Naive thymus-derived CD4-positive, alpha-beta T cell (primary cell): Measurements from ENCODE around the gene TAAR2. TPM values are rescaled to one million over a fixed set of nuclear protein-coding genes. Genes with fewer than 3 reads are reported as not detected.
A peak's percentile ranks its signal among the peaks of the same experiment; 100 is the strongest.

Source experiments
- ATAC-seq: fragments of 150-1000 bp; cut with Tn5 transposase; 2 replicates; pipeline ENCODE4 v1.10.0; 2021; ENCODE audit warnings: mild to moderate bottlenecking, moderate library complexity
- CTCF ChIA-PET: fragments of 350-600 bp; sonication (Branson Sonifier 250); formaldehyde crosslinking; loops from one replicate; lab custom pipeline; 2021; ENCODE audit warnings: antibody characterized with exemption; lab: Charles Lee
- POLR2A ChIA-PET: fragments of 350-600 bp; sonication (Branson Sonifier 250); formaldehyde crosslinking; loops from one replicate; lab custom pipeline; 2021; ENCODE audit warnings: antibody characterized with exemption, inconsistent platforms; lab: Charles Lee
- DNase-seq, 9 donors: peaks; one replicate each; pipeline versions ENCODE4 v3.0.0 to v3.0.0-alpha.2; 2020 to 2022; ENCODE audit warnings: mixed read lengths in 1 of 9
- H3K27ac ChIP-seq: one replicate; pipeline ENCODE4 v1.7.0; 2013; ENCODE audit warnings: mild to moderate bottlenecking, low read depth, low read length, moderate library complexity
- H3K27me3 ChIP-seq, 2 donors: one replicate each; pipeline ENCODE4 v1.7.0; 2013; ENCODE audit warnings: low read length in 2 of 2, mild to moderate bottlenecking in 2 of 2, moderate library complexity in 2 of 2; ENCODE audit not compliant: control insufficient read depth in 2 of 2, insufficient read depth in 2 of 2
- H3K36me3 ChIP-seq, 3 experiments: 1 replicate in 2 of 3; 2 replicates in 1 of 3; pipeline ENCODE4 v1.7.0; 2013; ENCODE audit warnings: low read length in 3 of 3, mild to moderate bottlenecking in 3 of 3, moderate library complexity in 1 of 3; ENCODE audit not compliant: insufficient read depth in 3 of 3, control insufficient read depth in 2 of 3
- H3K4me1 ChIP-seq, 2 donors: one replicate each; pipeline ENCODE4 v1.7.0; 2013; ENCODE audit warnings: low read length in 2 of 2, mild to moderate bottlenecking in 2 of 2, moderate library complexity in 1 of 2; ENCODE audit not compliant: control insufficient read depth in 2 of 2, insufficient read depth in 2 of 2
- H3K4me3 ChIP-seq: 2 replicates; pipeline ENCODE4 v1.7.0; 2013; ENCODE audit warnings: mild to moderate bottlenecking, low read length
- H3K9me3 ChIP-seq, 3 experiments: 1 replicate in 2 of 3; 2 replicates in 1 of 3; pipeline ENCODE4 v1.7.0; 2013; ENCODE audit warnings: low read length in 3 of 3; ENCODE audit not compliant: control insufficient read depth in 2 of 3
- H3K27ac Mint-ChIP-seq, 9 donors: one replicate each; pipeline ENCODE4 v1.8.0; 2020 to 2022; ENCODE audit warnings: mixed read lengths in 9 of 9, mild to moderate bottlenecking in 8 of 9, moderate library complexity in 5 of 9, inconsistent platforms in 2 of 9
- H3K27me3 Mint-ChIP-seq, 5 donors: one replicate each; pipeline ENCODE4 v1.8.0; 2021 to 2022; ENCODE audit warnings: mixed read lengths in 5 of 5, mild to moderate bottlenecking in 1 of 5
- H3K36me3 Mint-ChIP-seq, 5 donors: one replicate each; pipeline ENCODE4 v1.8.0; 2020 to 2022; ENCODE audit warnings: mixed read lengths in 5 of 5, mild to moderate bottlenecking in 3 of 5, inconsistent platforms in 1 of 5
- H3K4me1 Mint-ChIP-seq, 7 donors: one replicate each; pipeline ENCODE4 v1.8.0; 2020 to 2022; ENCODE audit warnings: mixed read lengths in 7 of 7, mild to moderate bottlenecking in 3 of 7, inconsistent platforms in 1 of 7
- H3K4me3 Mint-ChIP-seq, 10 donors: one replicate each; pipeline ENCODE4 v1.8.0; 2020 to 2022; ENCODE audit warnings: mild to moderate bottlenecking in 10 of 10, mixed read lengths in 10 of 10, moderate library complexity in 6 of 10, inconsistent platforms in 2 of 10
- H3K9me3 Mint-ChIP-seq, 11 donors: one replicate each; pipeline ENCODE4 v1.8.0; 2020 to 2022; ENCODE audit warnings: mixed read lengths in 11 of 11, mild to moderate bottlenecking in 4 of 11, inconsistent platforms in 1 of 11, moderate library complexity in 1 of 11
- intact Hi-C, 2 donors: fragments of 100-400 bp; cut with micrococcal nuclease; formaldehyde crosslinking; loops; one replicate each; pipeline ENCODE4 v1.15.1; 2023
- polyA plus RNA-seq, 2 donors: library from polyadenylated mRNA; unstranded; fragments of 300-500 nt; fragmentation: Illumina TruSeq; gene quantifications; one replicate each; pipeline ENCODE4 v1.2.3, GENCODE V29; 2021
- total RNA-seq, 6 experiments: library from RNA in 5 of 6; stranded (reverse) in 5 of 6; gene quantifications; 1 replicate in 5 of 6; 2 replicates in 1 of 6; pipeline ENCODE4 v1.2.3 and lab custom pipeline; 2021 to 2026

TAAR2 gene
- not detected for total RNA-seq
- polyA plus RNA-seq = not detected
- not detected for total RNA-seq (lab: John Stamatoyannopoulos, UW)

- ATAC-seq = no peak
- H3K4me1 Mint-ChIP-seq = no peaks in the 10 kb centered on the region
- no peak within 1 kb of the TSS for H3K4me3 Mint-ChIP-seq
- H3K27me3 Mint-ChIP-seq = peaks cover 17 to 53% (median 28%) of the 10 kb centered on the region in 5 donors
- ChIA-PET CTCF (interaction anchor here (0.6 kb wide), 1 partner anchor 1486 kb away, joined by 3 read pairs; no protein-coding TSS in a partner anchor), POLR2A (no interaction called here)
- Histone ChIP-seq H3K4me3 (no peak within 1 kb of the TSS), H3K36me3 (no peaks in the 10 kb centered on the region), H3K27ac (no peak within 1 kb of the TSS), H3K9me3 (no peaks in the 10 kb centered on the region), H3K4me1 (no peaks in the 10 kb centered on the region), H3K27me3 (no peaks in the 10 kb centered on the region)
- peaks cover 0 to 17% (median 3%) of the 10 kb centered on the region in 11 donors for H3K9me3 Mint-ChIP-seq
- H3K27ac Mint-ChIP-seq = no peak within 1 kb of the TSS
- intact Hi-C loops = no loop called here
- no peak for DNase-seq
- no peaks in the 10 kb centered on the region for H3K36me3 Mint-ChIP-seq
Observed at GRCh38 chr6:132624175-132624574, at the start of gene TAAR2. Gene TAAR2, minus strand, starts transcription at chr6:132624275. Its CDS starts 0 bp downstream, at chr6:132624275.

- intact Hi-C loops = no loop called here
- ChIA-PET POLR2A (interaction anchor here (0.6 kb wide), 1 partner anchor 138 kb away, joined by 3 read pairs; no protein-coding TSS in a partner anchor), CTCF (no interaction called here)
- Mint-ChIP-seq H3K27ac (no peak overlapping the region), H3K9me3 (peaks cover 0 to 1% (median 0%) of the 10 kb centered on the region in 11 donors), H3K4me3 (no peak overlapping the region), H3K4me1 (peaks cover 0 to 20% (median 4%) of the 10 kb centered on the region in 7 donors), H3K27me3 (peaks cover 13 to 31% (median 19%) of the 10 kb centered on the region in 5 donors), H3K36me3 (no peaks in the 10 kb centered on the region)
- H3K9me3 ChIP-seq = no peaks in the 10 kb centered on the region
- no peaks in the 10 kb centered on the region for H3K27me3 ChIP-seq
- no peaks in the 10 kb centered on the region for H3K4me1 ChIP-seq
- H3K27ac ChIP-seq = no peak overlapping the region
- no peak overlapping the region for H3K4me3 ChIP-seq
- no peak for DNase-seq
- H3K36me3 ChIP-seq = no peaks in the 10 kb centered on the region
- peak; percentile 33 for ATAC-seq
Observed at GRCh38 chr6:132673376-132674094, 49.5 kb upstream of the TAAR2 start.

- Histone ChIP-seq H3K4me3 (no peak overlapping the region), H3K9me3 (no peaks in the 10 kb centered on the region), H3K27ac (no peak overlapping the region), H3K4me1 (no peaks in the 10 kb centered on the region), H3K36me3 (no peaks in the 10 kb centered on the region), H3K27me3 (no peaks in the 10 kb centered on the region)
- peaks cover 6 to 24% (median 9%) of the 10 kb centered on the region in 5 donors for H3K27me3 Mint-ChIP-seq
- DNase-seq = no peak
- intact Hi-C loops = no loop called here
- H3K4me1 Mint-ChIP-seq = peaks cover 0 to 16% (median 4%) of the 10 kb centered on the region in 7 donors
- ChIA-PET POLR2A (interaction anchor here (0.6 kb wide), 1 partner anchor 1112 kb away, joined by 3 read pairs; no protein-coding TSS in a partner anchor), CTCF (interaction anchor here (0.7 to 1.6 kb wide), 2 partner anchors 12 to 1635 kb away, joined by 3 to 5 read pairs; partner anchors contain the start of gene TAAR1)
- H3K4me3 Mint-ChIP-seq = no peak overlapping the region
- ATAC-seq = no peak
- H3K36me3 Mint-ChIP-seq = no peaks in the 10 kb centered on the region
- H3K9me3 Mint-ChIP-seq = no peaks in the 10 kb centered on the region
- no peak overlapping the region for H3K27ac Mint-ChIP-seq
Observed at GRCh38 chr6:132671295-132671694, 47.2 kb upstream of the TAAR2 start.

- CTCF ChIA-PET = interaction anchor here (0.6 to 2.3 kb wide), 8 partner anchors 11 to 1277 kb away, joined by 3 to 15 read pairs (median 4); partner anchors contain the start of genes SLC18B1 and TAAR1
- no peaks in the 10 kb centered on the region for H3K9me3 Mint-ChIP-seq
- H3K9me3 ChIP-seq = no peaks in the 10 kb centered on the region
- DNase-seq (peak in 6 of 9 donors; percentile 4 to 41 (median 32)), ATAC-seq (peak; percentile 79)
- peaks cover 0 to 6% (median 4%) of the 10 kb centered on the region in 7 donors for H3K4me1 Mint-ChIP-seq
- H3K36me3 Mint-ChIP-seq = no peaks in the 10 kb centered on the region
- intact Hi-C loops = loop anchor here (1.0 to 5.0 kb wide), 11 partner anchors 99 to 1247 kb away; partner anchors contain the start of genes RPS12 (in 1 of the 2) and SLC18B1 (in 1 of the 2)
- POLR2A ChIA-PET = interaction anchor here (0.6 kb wide), 1 partner anchor 111 kb away, joined by 4 read pairs; no protein-coding TSS in a partner anchor
- no peaks in the 10 kb centered on the region for H3K4me1 ChIP-seq
- no peaks in the 10 kb centered on the region for H3K27me3 ChIP-seq
- no peak overlapping the region for H3K27ac ChIP-seq
- peaks cover 3 to 17% (median 9%) of the 10 kb centered on the region in 5 donors for H3K27me3 Mint-ChIP-seq
- no peak overlapping the region for H3K4me3 Mint-ChIP-seq
- H3K36me3 ChIP-seq = no peaks in the 10 kb centered on the region
- no peak overlapping the region for H3K4me3 ChIP-seq
- H3K27ac Mint-ChIP-seq = no peak overlapping the region
Observed at GRCh38 chr6:132669690-132670291, 45.7 kb upstream of the TAAR2 start.

GRCh38 chr6:132666118-132666517 is 42.0 kb upstream of the TAAR2 start:
- intact Hi-C loops = loop anchor here in 1 of 2 donors (5.0 kb wide), 3 partner anchors 134 to 296 kb away; partner anchors contain the start of gene RPS12
- no peaks in the 10 kb centered on the region for H3K36me3 Mint-ChIP-seq
- H3K36me3 ChIP-seq = no peaks in the 10 kb centered on the region
- no peaks in the 10 kb centered on the region for H3K9me3 Mint-ChIP-seq
- CTCF ChIA-PET = interaction anchor here (0.6 to 1.5 kb wide), 4 partner anchors 133 to 1500 kb away, joined by 3 read pairs; no protein-coding TSS in a partner anchor
- POLR2A ChIA-PET = no interaction called here
- no peak overlapping the region for H3K4me3 ChIP-seq
- no peak overlapping the region for H3K27ac ChIP-seq
- no peak overlapping the region for H3K4me3 Mint-ChIP-seq
- no peaks in the 10 kb centered on the region for H3K4me1 ChIP-seq
- H3K9me3 ChIP-seq = no peaks in the 10 kb centered on the region
- peaks cover 0 to 6% (median 4%) of the 10 kb centered on the region in 7 donors for H3K4me1 Mint-ChIP-seq
- ATAC-seq (no peak), DNase-seq (no peak)
- H3K27ac Mint-ChIP-seq = no peak overlapping the region
- H3K27me3 Mint-ChIP-seq = peaks cover 3 to 10% (median 9%) of the 10 kb centered on the region in 5 donors
- no peaks in the 10 kb centered on the region for H3K27me3 ChIP-seq

- Histone ChIP-seq H3K4me3 (no peak overlapping the region), H3K4me1 (no peaks in the 10 kb centered on the region), H3K27ac (no peak overlapping the region), H3K9me3 (no peaks in the 10 kb centered on the region), H3K36me3 (no peaks in the 10 kb centered on the region), H3K27me3 (no peaks in the 10 kb centered on the region)
- POLR2A ChIA-PET = no interaction called here
- intact Hi-C loops = loop anchor here in 1 of 2 donors (5.0 kb wide), 3 partner anchors 132 to 298 kb away; partner anchors contain the start of gene RPS12
- no peaks in the 10 kb centered on the region for H3K36me3 Mint-ChIP-seq
- no peaks in the 10 kb centered on the region for H3K4me1 Mint-ChIP-seq
- H3K27ac Mint-ChIP-seq = no peak overlapping the region
- ATAC-seq (no peak), DNase-seq (no peak)
- H3K9me3 Mint-ChIP-seq = no peaks in the 10 kb centered on the region
- no peak overlapping the region for H3K4me3 Mint-ChIP-seq
- peaks cover 0 to 6% (median under 1%) of the 10 kb centered on the region in 5 donors for H3K27me3 Mint-ChIP-seq
- CTCF ChIA-PET = interaction anchor here (0.5 kb wide), 1 partner anchor 13 kb away, joined by 9 read pairs; no protein-coding TSS in a partner anchor
Observed at GRCh38 chr6:132664309-132665034, 40.4 kb upstream of the TAAR2 start.
